Activated CD8-positive, alpha-beta memory T cell treated with anti-CD3 and anti-CD28 coated beads, Interleukin-2, amount 50 U/mL, for 24 hours (primary cell): ENCODE data around the gene CCDC92B.
"Not testable (repeated sequence)": the region's sequence is repeated elsewhere in the genome, so short reads cannot be mapped to it uniquely, and the experiment has no call there.

Source experiments
- DNase-seq: peaks from one replicate; pipeline ENCODE4 v3.0.0-alpha.2; 2020; ENCODE audit errors: extremely low read depth

The CCDC92B gene

GRCh38 chr17:2703606-2704005 is 45.8 kb downstream of the CCDC92B start:
- DNase-seq = no peak

- no peak for DNase-seq
These were observed 46.3 kb downstream of the CCDC92B start for GRCh38 chr17:2703181-2703580.

- DNase-seq = no peak
These were observed 47.3 kb downstream of the CCDC92B start for GRCh38 chr17:2701996-2702741.

- no peak for DNase-seq
These were observed 48.1 kb downstream of the CCDC92B start for GRCh38 chr17:2701161-2701995.

- no peak for DNase-seq
These were observed 48.8 kb downstream of the CCDC92B start for GRCh38 chr17:2700491-2701141.

- no peak for DNase-seq
These were observed 49.4 kb downstream of the CCDC92B start for GRCh38 chr17:2700030-2700490.

- DNase-seq = not testable (repeated sequence)
These were observed 50.1 kb downstream of the CCDC92B start for GRCh38 chr17:2699216-2699805.

- DNase-seq = no peak
These were observed 51.8 kb downstream of the CCDC92B start for GRCh38 chr17:2697611-2698162.

GRCh38 chr17:2695961-2696760 is 53.3 kb downstream of the CCDC92B start:
- DNase-seq = no peak

- no peak for DNase-seq
These were observed 54.0 kb downstream of the CCDC92B start for GRCh38 chr17:2695243-2695960.

- DNase-seq = no peak
These were observed 54.8 kb downstream of the CCDC92B start for GRCh38 chr17:2694381-2695242.

- no peak for DNase-seq
These were observed 55.7 kb downstream of the CCDC92B start for GRCh38 chr17:2693561-2694380.

GRCh38 chr17:2692781-2693135 is 56.7 kb downstream of the CCDC92B start:
- DNase-seq = no peak

GRCh38 chr17:2691965-2692780 is 57.3 kb downstream of the CCDC92B start:
- no peak for DNase-seq

GRCh38 chr17:2691069-2691871 is 58.2 kb downstream of the CCDC92B start:
- DNase-seq = no peak

- no peak for DNase-seq
These were observed 59.0 kb downstream of the CCDC92B start for GRCh38 chr17:2690165-2691068.
